Glomerular visceral epithelial cell (primary cell): ENCODE results near the gene GNG7.
"Not testable (repeated sequence)": the region's sequence is repeated elsewhere in the genome, so short reads cannot be mapped to it uniquely, and the experiment has no call there.

Source experiments
- DNase-seq: peaks from one replicate; pipeline ENCODE4 v3.0.0-alpha.2; 2016; ENCODE audit errors: extremely low spot score

Gene GNG7

GRCh38 chr19:2551172-2551863 is 151.2 kb downstream of the GNG7 start:
- DNase-seq: no peak

DNA sequence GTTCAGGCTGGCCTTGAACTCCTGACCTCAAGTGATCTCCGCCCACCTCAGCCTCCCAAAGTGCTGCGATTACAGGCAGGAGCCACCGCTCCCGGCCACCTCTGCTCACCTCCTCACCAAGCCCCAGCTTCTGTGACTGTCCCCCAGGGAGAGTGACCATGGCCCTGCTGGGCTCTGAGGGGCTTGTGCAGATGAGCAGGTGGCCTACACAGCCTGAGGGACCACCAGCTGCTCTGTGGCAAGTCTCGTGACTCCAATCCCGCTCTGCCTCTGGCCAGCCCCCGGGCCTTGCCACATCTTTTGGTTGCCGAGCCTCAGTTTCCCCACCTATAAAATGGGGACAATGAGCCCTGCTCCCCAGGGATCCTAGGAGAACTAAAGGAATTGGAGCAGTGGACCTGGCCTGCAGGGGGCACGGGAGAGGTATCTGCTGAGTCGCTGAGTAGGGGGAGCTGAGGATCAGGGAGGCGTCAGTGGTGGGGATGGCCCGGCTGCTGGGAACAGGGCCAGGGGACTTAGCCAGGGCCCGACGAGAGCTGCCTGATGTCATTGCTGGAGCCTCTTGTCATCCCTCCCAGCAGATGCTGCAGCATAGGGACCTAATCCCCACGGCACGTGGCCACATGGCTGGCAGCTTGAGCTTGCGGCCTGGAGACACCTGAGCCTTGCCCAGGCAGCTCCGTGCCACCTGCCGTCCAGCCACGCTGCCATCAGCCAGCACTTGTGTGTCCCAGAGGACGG is 151.9 kb downstream of the GNG7 start:
- DNase-seq: no peak

- peak; percentile 78 for DNase-seq
These were observed 152.7 kb downstream of the GNG7 start for GRCh38 chr19:2549701-2550191.

GRCh38 chr19:2548966-2549365 is 153.5 kb downstream of the GNG7 start:
- DNase-seq: no peak

DNA sequence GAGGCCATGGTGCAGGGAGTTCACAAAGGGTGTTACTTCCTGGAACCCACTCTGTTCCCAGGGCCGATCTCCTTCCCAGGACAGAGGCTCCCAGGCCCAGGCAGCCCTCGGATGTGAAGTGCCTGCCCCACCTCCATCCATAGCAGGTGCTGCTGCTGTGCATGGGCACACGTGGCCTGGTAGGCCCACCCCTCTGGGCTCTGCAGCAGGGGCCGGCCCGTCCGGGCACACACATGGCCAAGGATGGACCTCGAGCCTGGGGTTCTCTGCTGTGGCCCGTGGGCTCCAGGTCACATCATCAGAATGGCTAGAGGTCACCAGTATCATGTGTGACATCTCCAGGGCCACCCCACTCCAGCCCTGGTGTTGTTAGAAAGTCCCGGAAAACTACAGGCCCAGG is 154.8 kb downstream of the GNG7 start:
- no peak for DNase-seq

DNA sequence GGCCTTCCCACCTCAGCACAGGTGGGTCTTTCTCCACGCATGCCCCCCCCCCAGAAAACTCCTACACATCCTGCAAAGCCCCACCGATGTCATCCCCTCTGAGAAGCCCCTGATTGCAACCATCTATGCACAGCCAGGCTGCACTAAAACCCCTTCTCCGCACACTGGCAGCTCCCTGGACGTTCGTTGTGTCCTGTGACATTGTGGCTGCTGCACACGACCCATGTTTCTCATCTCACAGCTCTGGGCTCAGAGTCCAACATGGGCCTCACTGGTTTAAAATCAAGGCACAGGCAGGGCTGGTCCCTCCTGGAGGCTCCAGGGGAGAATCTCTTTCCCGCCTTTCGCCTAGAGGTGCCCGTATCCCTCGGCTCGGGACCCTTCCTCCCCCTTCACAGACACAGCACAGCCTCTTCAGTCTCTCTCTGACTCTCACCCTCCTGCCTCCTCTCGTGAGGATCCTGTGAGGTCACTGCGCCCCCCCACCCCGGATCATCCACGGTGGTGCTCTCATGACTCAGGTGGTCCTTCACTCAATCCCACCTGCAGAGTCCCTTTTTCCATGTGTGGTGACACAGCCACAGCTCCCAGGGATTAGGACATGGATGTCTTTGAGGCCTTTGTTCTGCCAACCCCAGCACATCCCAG is 155.3 kb downstream of the GNG7 start:
- DNase-seq: no peak

- no peak for DNase-seq
These were observed 156.1 kb downstream of the GNG7 start for GRCh38 chr19:2546128-2547032.

- not testable (repeated sequence) for DNase-seq
These were observed 156.9 kb downstream of the GNG7 start for GRCh38 chr19:2545416-2546127.

DNA sequence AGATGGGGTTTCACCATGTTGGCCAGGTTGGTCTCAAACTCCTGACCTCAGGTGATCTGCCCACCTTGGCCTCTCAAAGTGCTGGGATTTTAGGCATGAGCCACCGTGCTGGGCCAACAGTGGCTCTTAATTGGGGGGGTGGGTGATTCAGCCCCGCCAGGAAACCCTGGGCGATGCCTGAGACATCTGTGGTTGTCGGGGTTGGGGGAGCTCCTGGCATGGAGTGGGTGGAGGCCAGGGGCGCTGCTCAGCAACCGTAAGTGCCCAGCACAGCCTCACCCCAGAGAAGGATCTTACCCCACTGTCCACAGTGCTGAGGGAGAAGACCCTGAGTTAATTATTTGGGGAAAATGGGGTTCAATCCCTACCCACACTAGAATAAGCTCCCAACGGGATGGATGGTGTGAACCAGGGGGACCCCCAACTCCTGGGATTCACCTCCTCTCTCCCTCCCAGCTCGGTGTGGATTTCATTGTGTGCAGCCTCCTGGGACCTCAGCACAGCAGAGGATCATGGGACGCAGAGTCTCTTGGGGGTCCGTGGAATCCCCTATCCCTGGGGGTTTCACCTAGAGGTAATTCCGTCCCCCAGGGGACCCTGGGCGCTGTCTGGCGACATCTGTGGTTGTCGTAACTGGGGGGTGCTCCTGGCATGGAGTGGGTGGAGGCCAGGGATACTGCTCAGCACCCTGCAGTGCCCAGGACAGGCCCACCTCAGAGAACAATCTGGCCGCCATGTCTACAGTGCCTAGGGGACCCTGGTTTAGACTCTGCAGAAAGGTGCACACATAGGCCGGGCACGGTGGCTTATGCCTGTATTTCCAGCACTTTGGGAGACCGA is 157.7 kb downstream of the GNG7 start:
- DNase-seq: no peak

DNA sequence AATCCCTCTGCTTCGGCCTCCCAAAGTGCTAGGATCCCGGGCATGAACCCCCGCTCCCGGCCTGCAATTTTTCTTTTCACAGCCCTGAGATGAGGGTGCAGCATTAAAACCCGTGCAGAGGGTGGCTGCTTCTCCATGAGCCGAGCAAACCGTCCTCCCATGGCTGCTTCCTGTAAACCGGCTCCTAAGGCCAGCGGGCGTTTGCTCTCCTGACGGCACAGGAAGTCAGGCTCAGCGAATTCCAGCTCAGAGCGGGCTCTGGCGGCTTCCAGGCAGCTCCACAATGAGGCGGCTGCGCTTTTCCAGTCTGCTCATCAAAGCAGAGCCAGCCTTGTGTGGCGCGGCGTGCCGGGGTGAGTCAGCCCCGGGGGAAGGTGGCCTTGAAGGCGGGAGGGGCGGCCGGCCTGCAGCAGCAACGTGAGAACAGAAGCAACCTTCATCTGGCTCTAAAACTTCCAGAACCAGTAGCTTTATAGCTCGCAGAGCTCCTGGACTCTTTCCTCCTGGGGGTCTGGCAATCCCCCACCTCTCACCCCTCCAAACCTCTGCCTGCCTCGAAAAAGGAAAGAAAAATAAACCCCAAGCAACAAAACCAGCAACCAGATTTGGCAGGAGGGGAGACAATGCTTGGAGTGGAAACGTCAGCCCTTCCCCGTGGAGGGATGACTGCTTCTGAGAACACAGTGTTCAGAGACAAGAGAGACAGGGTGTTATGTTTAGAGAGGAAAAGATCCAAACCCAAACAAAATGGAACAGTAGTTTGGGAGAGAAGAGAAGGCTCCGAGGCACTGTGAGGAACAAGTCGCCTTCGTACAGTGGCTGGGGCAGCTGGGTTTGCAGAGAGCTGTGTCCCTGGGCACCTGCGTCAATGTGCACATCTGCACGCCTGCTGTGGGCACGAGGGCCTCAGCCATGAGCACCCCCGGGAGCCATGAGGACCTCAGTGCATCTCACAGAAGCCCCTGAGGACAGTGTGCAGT is 158.7 kb downstream of the GNG7 start:
- DNase-seq: peak; percentile 98

GRCh38 chr19:2543072-2543462 is 159.4 kb downstream of the GNG7 start:
- peak; percentile 25 for DNase-seq

DNA sequence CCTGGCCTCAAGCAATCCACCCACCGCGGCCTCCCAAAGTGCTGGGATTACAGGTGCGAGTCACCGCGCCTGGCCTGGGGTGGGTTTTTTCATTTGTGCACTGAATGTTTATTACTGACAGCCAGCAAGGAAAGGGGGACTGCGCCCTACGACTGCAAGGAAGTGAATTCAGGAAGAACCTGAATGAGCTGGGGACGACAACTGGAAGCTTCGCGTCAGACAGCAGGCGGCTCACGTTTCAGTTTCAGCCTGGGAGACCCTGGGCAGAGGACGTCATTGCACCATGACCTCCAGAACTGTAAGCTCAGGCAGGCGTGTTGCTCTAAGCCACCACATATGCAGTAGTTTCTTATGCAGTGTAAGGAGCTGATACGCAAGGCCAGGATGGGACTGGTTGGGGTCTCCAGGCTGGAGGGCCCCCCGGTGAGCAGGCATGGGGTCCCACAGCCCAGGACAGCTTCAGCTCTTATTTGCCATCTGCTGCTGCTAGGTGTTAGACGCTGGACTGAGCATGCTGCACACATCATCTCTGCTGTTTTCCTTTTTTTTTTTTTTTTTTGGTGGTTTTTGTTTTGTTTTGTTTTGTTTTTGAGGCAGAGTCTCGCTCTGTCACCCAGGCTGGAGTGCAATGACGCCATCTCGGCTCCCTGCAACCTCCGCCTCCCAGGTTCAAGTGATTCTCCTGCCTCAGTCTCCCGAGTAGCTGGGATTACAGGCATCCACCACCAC is 160.0 kb downstream of the GNG7 start:
- DNase-seq: peak; percentile 41

DNA sequence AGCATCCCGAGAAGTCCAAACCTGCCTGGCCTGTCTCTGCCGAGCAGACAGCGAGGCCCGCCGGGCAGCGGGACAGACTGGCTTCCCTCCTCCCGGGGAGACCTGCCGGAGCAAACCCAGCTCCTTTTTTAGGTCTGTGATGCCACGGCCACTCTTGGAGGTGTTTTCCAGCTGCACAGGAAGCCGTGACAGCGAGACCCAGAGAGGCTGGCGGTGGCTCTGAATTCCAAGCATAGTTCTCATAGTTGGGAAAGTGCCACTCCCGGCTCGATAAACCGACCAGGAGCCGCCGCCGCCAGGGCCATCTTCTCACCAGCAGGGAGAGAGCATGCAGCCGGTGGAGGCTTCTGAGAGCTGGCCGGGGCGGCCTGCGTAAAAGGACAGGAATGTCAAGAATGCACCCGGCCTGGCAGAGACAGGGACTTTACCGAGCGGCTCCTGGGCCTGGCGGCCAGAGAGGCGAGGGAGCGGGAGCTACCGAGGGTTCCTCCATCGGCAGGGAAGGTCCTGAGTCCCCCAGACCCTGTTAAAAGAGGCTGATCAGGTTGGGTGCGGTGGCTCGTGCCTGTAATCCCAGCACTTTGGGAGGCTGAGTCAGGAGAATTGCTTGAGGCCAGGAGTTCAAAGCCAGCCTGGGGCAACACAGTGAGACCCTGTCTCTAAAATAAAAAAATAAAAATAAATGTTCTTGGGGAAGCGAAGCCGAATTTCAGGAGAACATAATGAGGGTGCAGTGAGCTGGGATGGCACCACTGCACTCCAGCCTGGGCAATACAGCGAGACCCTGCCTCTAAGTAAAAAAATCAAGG is 161.6 kb downstream of the GNG7 start:
- DNase-seq: peak; percentile 99

GRCh38 chr19:2540251-2540645 is 162.2 kb downstream of the GNG7 start:
- DNase-seq: no peak

DNA sequence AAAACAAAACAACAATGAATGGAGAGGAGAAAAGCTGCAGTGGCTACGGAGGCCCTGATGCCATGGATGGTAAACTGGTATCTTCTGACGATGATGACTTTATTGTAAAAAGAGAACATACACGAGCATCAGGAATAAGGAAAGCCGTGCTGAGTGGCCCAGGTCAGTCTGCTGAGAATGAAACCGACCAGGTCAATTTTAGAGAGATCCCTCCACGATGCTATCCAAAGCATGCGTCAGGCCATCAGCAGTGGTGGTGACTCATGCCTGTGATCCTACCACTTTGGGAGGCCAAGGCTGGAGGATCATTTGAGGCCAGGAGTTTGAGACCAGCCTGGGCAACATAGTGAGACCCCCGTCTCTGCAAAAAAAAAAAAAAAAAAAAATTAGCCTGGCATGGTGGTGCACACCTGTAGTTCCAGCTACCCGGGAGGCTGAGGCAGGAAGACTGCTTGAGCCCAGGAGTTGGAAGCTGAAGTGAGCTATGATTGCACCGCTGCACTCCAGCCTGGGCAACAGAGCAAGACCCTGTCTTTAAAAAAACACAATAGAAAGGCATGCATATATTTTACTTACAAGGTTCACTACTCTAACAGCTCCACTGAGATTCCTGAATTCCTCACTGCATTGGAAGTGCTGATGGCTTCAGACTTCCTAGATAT is 164.3 kb downstream of the GNG7 start:
- no peak for DNase-seq

GRCh38 chr19:2537584-2537983 is 164.9 kb downstream of the GNG7 start:
- not testable (repeated sequence) for DNase-seq

DNA sequence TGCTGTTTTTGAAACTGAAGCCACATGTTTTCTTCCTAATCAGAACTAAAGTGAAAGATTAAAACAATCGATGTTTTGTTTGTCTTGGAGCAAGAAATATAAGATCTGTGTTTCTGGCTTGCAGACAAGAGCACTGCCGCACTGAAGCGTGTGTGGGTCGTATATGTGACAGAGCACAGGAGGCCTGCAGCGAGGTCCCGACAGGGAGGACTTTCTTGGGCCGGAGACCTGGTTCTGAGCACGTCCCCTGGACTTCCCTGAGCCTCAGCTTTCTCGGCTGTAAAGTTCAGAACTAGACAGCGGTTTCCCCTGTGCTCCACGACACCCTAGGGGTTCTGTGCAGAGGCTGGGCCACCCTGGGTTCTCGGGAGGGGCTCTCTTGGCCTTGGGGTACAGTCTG is 166.0 kb downstream of the GNG7 start:
- DNase-seq: no peak
